Lung (tissue), 12 donors: ENCODE results near the gene GPD2. TPM values are rescaled to one million over a fixed set of nuclear protein-coding genes. Genes with fewer than 3 reads are reported as not detected.

ENCODE experiments used
- ATAC-seq: fragments of 200-7000 bp; cut with Tn5 transposase; one replicate; pipeline ENCODE4 v1.9.1; 2020; ENCODE audit warnings: moderate number of reproducible peaks; ENCODE audit not compliant: insufficient read depth, low FRiP score
- DNase-seq, 3 donors: peaks; one replicate each; pipeline ENCODE4 v3.0.0-alpha.2; 2013 to 2017
- H3K27ac ChIP-seq, 2 donors: one replicate each; pipeline ENCODE4 v1.5.1; 2013; ENCODE audit warnings: mild to moderate bottlenecking in 2 of 2, moderate library complexity in 2 of 2, control low read depth in 1 of 2, inconsistent platforms in 1 of 2, low read depth in 1 of 2, low read length in 1 of 2
- H3K27me3 ChIP-seq, 3 donors: one replicate each; pipeline ENCODE4 v1.5.1; 2013; ENCODE audit warnings: low read length in 2 of 3; ENCODE audit not compliant: control insufficient read depth in 3 of 3, insufficient read depth in 3 of 3
- H3K36me3 ChIP-seq, 4 donors: one replicate each; pipeline ENCODE4 v1.5.1; 2013; ENCODE audit warnings: low read length in 4 of 4, mild to moderate bottlenecking in 1 of 4, moderate library complexity in 1 of 4; ENCODE audit not compliant: control insufficient read depth in 4 of 4, insufficient read depth in 4 of 4
- H3K4me1 ChIP-seq, 5 donors: one replicate each; pipeline ENCODE4 v1.5.1; 2013; ENCODE audit warnings: low read length in 5 of 5, mild to moderate bottlenecking in 2 of 5, moderate library complexity in 1 of 5; ENCODE audit not compliant: control insufficient read depth in 5 of 5, insufficient read depth in 5 of 5
- H3K4me3 ChIP-seq: one replicate; pipeline ENCODE4 v1.5.1; 2013; ENCODE audit warnings: mild to moderate bottlenecking, control low read depth, moderate library complexity
- H3K9ac ChIP-seq, 2 donors: one replicate each; pipeline ENCODE4 v1.5.1; 2013; ENCODE audit warnings: low read length in 2 of 2, control low read depth in 1 of 2; ENCODE audit not compliant: insufficient read depth in 1 of 2
- H3K9me3 ChIP-seq, 4 donors: one replicate each; pipeline ENCODE4 v1.5.1; 2013; ENCODE audit warnings: low read length in 3 of 4, mild to moderate bottlenecking in 1 of 4, moderate library complexity in 1 of 4; ENCODE audit not compliant: control insufficient read depth in 4 of 4, insufficient read depth in 3 of 4
- CTCF ChIP-seq: IDR thresholded peaks from 2 replicates; pipeline ENCODE4 v1.5.1; 2012; ENCODE audit warnings: mild to moderate bottlenecking; ENCODE audit errors: control extremely low read depth, extremely low read depth
- WGBS, 2 donors: extraction: QIAGEN DNeasy Blood & Tissue Kit; methylation state at CpG; one replicate each; pipeline ENCODE4 v1.1.7; 2013; 5-methylcytosine and 5-hydroxymethylcytosine counted together
- polyA plus RNA-seq, 2 donors: library from polyadenylated mRNA; stranded (reverse); fragments of 200-250 nt; gene quantifications; one replicate each; pipeline ENCODE4 v1.2.1, GENCODE V29; 2013
- total RNA-seq, 2 donors: library from RNA; depleted of rRNA in 1 of 2; stranded (reverse); fragments of >200 nt in 1 of 2; gene quantifications; one replicate each; pipeline ENCODE4 v1.2.1, GENCODE V29; 2014 to 2021
- donor health status: control.
- donor health status: control.
- donor health status: Bipolar disorder and iron deficiency.
- donor health status: healthy.
- donor health status: DM: yes; HTN: yes; CAD: no.

Gene GPD2
- total and polyA plus RNA-seq, 4 donors: 8.1 to 50.4 (median 28.9) TPM

- Histone ChIP-seq H3K4me3 (no peak overlapping the region), H3K9ac (no peak overlapping the region), H3K27me3 (no peaks in the 10 kb centered on the region), H3K4me1 (no peaks in the 10 kb centered on the region), H3K36me3 (peaks cover 0 to 5% (median 4%) of the 10 kb centered on the region in 4 donors), H3K9me3 (no peaks in the 10 kb centered on the region), H3K27ac (no peak overlapping the region)
- DNase-seq (no peak), ATAC-seq (no peak)
- no peak for TF ChIP-seq CTCF
- WGBS, 2 donors: 97 to 99% methylated on average over 3 of the region's 3 CpGs
Observed at GRCh38 chr2:156561326-156561725, 125.1 kb downstream of the GPD2 start.

DNA sequence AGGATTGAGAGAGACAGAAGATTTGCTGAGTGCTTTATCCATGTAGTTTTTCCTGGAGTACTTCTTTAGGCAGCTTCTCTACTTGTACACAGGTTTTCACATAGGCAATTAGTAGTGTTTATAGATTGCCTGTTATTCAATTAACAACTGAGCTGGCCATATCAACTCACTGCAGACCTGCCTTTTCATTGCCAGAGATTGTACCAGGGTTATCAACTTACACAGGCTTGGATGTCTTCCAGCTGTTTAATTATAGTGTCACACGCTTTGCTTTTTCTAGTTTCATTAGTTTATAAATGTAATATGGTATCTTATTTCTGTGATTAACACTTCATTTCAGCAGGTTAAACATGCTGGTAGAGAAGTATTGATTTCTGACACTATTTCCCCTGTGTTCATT, 125.9 kb downstream of the GPD2 start:
- TF ChIP-seq CTCF: no peak
- 60 to 62% methylated on average over 1 of the region's 1 CpG for WGBS, 2 donors
- no peak for DNase-seq

GRCh38 chr2:156563994-156564753, 128.0 kb downstream of the GPD2 start:
- 91 to 93% methylated on average over 4 of the region's 4 CpGs for WGBS, 2 donors
- ATAC-seq: no peak
- H3K36me3 ChIP-seq: no peaks in the 10 kb centered on the region

More for the DNA sequence above, 125.9 kb downstream of the GPD2 start:
- H3K27ac ChIP-seq: no peak overlapping the region
- H3K36me3 ChIP-seq: peaks cover 0 to 5% (median 4%) of the 10 kb centered on the region in 4 donors
- no peaks in the 10 kb centered on the region for H3K9me3 ChIP-seq
- H3K9ac ChIP-seq: no peak overlapping the region
- no peak for ATAC-seq
- H3K4me3 ChIP-seq: no peak overlapping the region
- H3K27me3 ChIP-seq: no peaks in the 10 kb centered on the region
- no peaks in the 10 kb centered on the region for H3K4me1 ChIP-seq

More at GRCh38 chr2:156563994-156564753, 128.0 kb downstream of the GPD2 start:
- H3K4me3 ChIP-seq: no peak overlapping the region
- no peak overlapping the region for H3K27ac ChIP-seq
- DNase-seq: no peak
- no peaks in the 10 kb centered on the region for H3K4me1 ChIP-seq
- no peak overlapping the region for H3K9ac ChIP-seq
- no peaks in the 10 kb centered on the region for H3K27me3 ChIP-seq
- TF ChIP-seq CTCF: no peak
- H3K9me3 ChIP-seq: no peaks in the 10 kb centered on the region
